NCI-H1694 treated with DMSO at 0.1 percent for 48 hours (cell line): ENCODE results near the gene GLB1L3.

ENCODE experiments used
- DNase-seq: peaks from one replicate; lab custom pipeline; 2025; lab: John Stamatoyannopoulos, UW

The GLB1L3 gene

DNA sequence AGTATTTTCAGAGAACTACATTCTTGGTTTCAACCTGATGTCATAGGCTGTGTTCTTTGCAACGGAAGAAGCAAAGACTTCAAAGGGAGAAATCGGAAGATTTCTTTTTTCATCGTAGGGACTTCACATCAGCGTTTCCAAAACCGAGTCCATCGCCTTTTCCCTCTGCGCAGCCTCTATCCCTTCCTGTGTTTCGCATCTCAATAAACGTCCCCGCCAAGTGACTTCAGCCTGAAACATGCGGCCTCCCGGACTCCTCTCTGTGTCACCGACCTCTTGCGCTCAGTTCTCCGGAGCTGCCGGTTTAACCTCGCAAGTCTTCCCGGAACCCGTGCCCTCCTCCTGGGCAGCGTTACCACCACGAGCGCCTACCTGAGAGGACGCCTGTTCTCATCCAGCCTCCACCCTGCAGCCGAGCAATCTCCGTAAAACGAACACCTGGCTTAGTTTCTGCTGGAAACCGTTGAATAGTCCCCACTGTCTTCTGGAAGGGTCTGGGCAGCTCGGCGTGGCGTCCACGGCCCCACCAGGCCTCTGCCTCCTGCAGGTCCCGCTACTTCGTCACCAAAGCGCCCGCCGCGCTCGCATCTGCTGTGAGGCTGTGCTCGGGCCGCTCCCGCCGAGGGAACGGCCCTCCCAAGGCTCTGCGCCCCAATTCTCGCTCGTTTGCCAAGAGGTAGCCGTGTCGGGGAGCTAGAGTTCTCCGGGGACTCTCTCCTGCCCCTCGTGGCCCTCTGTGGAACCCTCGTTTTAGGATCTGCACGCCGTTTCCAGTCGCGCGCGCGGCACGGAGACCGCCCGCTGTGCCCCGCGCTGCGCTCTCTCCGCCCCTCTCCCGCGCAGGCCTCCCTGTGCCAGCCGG lies at the start of gene GLB1L3:
Gene GLB1L3 (plus strand): TSS at position 846 of the 862 bp plus-strand sequence. CDS start 362 bp downstream, outside the sequence.
- DNase-seq: peak; percentile 11

GRCh38 chr11:134226806-134227325 lies 49.3 kb upstream of the GLB1L3 start:
- DNase-seq: no peak

DNA sequence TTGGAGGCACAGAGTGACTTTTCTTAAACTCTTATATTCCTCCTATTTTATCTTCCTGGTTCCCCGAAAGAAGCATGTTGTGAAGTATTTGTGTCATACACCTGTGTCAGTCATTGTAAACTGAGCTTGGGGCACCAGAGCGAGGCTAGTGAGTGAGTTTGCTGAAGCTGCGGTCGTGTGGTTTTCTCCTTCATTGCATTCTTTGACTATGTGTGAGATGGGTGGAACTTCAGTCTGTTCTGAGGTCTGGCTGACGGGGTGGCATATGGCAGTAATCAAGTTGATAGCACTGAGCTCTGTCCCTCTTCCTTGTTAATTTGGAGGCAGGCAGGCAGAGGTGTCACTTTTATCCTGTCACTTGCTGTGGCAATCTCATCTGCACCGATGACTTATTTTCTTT lies 47.6 kb upstream of the GLB1L3 start:
- DNase-seq: no peak

- DNase-seq: no peak
Observed at GRCh38 chr11:134229126-134229790, 46.9 kb upstream of the GLB1L3 start.

DNA sequence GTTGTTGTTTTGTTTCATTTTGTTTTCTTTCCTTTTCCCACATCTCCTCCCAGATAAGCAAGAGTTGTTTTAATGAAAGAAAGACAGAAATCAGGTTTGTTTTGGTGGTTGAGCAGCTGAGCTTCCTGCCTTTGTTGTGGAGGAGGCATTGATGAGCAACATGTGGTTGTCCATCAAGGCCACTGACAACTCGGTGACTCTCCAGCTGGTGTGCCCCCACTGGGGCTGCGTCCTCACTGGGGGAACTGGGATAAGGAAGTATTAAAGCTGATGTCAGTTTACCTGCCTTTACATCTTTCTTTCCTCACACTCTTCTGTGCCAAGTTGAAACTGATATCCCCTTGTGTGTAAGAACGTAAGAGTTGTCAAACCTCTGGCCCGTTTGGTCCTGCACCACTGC lies 45.8 kb upstream of the GLB1L3 start:
- no peak for DNase-seq

GRCh38 chr11:134231958-134232659 lies 44.1 kb upstream of the GLB1L3 start:
- DNase-seq: no peak

GRCh38 chr11:134233729-134234179 lies 42.4 kb upstream of the GLB1L3 start:
- no peak for DNase-seq

DNA sequence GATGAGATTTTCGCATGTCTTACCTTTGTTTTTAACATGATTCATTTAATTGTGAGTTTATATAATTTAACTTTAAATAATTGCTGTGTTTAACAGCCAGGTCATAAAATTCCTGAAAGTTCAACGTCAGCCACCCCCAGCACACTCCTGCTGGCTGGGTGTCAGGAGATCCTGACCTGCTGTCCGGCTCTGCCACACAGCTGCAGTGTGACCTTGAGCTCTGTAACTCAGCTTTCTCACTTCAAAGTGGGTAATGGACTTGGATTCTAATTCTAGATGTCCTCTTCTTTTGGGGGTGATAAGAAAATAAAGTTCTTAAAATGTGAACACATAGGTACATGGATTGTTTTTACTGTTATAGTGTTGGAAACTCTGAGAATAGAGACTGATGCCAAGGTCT lies 40.8 kb upstream of the GLB1L3 start:
- no peak for DNase-seq

- no peak for DNase-seq
Observed at GRCh38 chr11:134236834-134237556, 39.2 kb upstream of the GLB1L3 start.

GRCh38 chr11:134237557-134237922 lies 38.6 kb upstream of the GLB1L3 start:
- DNase-seq: no peak

GRCh38 chr11:134238956-134239355 lies 37.2 kb upstream of the GLB1L3 start:
- no peak for DNase-seq

DNA sequence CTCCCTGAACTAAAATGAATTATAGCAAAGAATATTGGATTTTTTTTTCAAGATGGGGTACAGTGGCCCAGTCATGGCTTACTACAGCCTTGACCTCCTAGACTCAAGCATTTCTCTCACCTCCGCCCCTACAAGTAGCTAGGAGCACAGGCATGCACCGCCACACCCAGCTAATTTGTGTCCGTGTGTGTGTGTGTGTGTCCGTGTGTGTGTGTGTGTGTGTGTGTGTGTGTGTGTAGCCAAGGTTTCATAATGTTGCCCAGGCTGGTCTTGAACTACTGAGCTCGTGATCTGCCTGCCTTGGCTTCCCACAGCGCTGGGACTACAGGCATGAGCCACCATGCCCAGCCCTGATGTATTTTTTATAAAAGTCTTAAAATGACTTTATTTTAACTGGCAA lies 35.6 kb upstream of the GLB1L3 start:
- DNase-seq: no peak

DNA sequence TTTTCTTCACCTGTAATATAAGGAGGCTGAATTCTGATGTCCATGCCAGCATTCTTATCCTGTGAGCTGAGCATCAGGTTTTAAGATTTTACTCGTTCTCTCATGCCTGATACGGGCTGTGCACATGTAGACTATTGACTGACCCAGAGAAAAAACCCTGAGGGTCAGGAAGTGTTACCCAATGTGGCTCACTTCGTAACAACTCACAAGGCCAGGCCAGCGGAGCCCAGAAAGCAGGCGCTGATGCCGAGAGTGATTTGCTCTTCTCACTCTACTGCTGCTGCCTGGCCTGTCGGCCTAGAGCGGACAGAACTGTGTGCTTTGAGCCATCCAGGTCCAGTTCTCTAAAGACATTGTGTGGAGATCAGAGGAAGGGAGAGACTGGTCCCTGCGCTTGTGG lies 33.8 kb upstream of the GLB1L3 start:
- DNase-seq: no peak

DNA sequence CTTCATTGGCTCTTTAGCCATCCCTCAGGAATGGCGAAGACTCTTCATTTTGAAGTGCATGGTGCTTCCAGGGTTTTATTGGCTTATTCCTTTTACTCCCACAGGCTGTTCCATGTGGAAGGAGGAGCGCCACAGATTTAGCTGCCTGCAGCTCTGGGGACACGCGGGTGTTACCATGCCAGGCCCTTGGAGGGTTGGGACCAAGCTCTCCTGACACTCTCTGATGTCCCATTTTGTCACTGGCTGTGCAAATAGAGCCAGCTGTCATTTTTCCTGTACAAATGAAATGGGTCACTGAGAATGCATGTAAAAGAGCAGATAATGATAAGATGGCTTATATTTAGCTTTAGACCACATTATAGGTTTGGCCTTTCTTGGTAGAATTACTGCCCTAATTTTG lies 32.3 kb upstream of the GLB1L3 start:
- DNase-seq: no peak

GRCh38 chr11:134244593-134244992 lies 31.6 kb upstream of the GLB1L3 start:
- no peak for DNase-seq

GRCh38 chr11:134245434-134245833 lies 30.7 kb upstream of the GLB1L3 start:
- no peak for DNase-seq

DNA sequence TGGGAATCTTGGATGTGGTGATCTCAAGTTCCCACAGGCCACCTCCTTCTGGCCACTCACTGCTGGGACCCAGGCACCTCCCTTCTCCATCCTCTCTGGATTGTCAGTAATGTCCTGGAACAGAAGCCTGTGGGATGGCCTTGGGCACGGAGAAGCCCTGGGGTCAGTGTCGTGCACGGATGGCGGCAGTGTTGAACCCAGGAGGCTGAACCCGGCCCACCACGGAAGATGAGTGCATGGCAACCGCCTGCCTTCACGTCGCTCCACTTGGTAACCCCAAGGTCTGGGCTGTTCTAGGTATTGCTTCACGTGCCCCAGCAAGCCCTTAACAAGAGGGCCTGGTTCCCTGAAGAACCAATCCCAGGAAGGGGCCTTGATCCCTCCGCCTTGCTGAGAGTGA lies 30.1 kb upstream of the GLB1L3 start:
- DNase-seq: no peak

GRCh38 chr11:134246678-134247077 lies 29.5 kb upstream of the GLB1L3 start:
- DNase-seq: no peak

DNA sequence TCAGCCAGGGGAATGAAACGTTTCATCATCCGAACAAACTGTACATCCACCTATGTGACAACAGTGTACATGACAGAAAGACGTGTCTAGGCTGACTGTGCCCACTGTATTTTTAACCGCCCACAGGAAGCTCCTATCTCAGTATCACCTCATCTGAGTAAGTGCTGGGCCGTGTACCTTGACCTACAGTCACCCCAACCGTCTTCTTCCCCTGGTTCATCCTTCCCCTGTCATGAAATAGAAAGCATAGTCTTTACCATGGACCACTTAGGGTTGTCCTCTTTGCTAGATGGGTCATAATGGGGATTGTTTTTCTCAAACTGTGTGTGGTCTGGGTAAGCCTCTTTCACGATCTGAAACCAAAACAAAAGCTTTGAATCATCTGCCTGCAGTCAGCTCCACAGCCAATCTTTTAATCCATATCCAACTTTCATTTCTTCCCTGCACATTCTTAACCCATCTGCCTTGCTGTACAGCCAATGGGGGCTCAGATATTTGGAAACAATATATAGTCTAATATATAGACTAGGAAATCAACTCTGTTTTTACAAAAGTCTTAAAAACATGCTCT lies 27.2 kb upstream of the GLB1L3 start:
- DNase-seq: no peak

DNA sequence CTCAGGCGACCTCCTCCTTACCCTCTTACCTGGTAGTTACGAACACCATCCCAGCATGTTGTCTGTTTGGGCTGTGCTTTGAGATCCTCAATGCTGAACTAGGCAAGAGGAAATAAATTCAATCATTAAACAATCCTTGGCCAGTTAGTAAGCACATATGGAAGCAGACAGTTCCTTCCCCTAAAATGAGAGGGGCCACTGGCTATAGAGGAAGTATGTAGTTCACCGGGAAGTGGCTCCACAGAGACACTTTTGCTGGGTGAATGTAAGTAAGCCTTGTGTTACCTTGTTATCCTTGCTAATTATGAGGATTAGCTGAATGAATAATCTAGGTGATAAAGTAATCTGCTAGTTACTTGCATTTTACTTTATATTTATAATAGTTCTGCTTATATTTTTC lies 25.9 kb upstream of the GLB1L3 start:
- no peak for DNase-seq

GRCh38 chr11:134250675-134251074 lies 25.5 kb upstream of the GLB1L3 start:
- no peak for DNase-seq
